H1 (cell line): ENCODE measurements around the gene ANAPC15. TPM values are rescaled to one million over a fixed set of nuclear protein-coding genes. Genes with fewer than 3 reads are reported as not detected.

ENCODE experiments used
- SP2 ChIP-seq: IDR thresholded peaks from 2 replicates; pipeline ENCODE4 v1.6.1; 2012; ENCODE audit warnings: mild to moderate bottlenecking, low read length, inconsistent platforms
- SRF ChIP-seq: IDR thresholded peaks from 2 replicates; pipeline ENCODE4 v1.6.1; 2011; ENCODE audit warnings: mild to moderate bottlenecking, low read depth, low read length, moderate library complexity
- polyA plus RNA-seq, 7 experiments: library from polyadenylated mRNA; depleted of rRNA in 3 of 7; stranded (reverse) in 5 of 7; unstranded in 2 of 7; fragments of >200 nt in 5 of 7; fragments of 200-250 nt in 2 of 7; gene quantifications; 1 replicate in 5 of 7; 2 replicates in 1 of 7; 4 replicates in 1 of 7; pipeline versions ENCODE4 v1.2.1 to v1.2.3, GENCODE V29; 2011 to 2013; ENCODE audit warnings: missing spikeins in 2 of 7, mixed read lengths in 2 of 7
- total RNA-seq: library from RNA; stranded (reverse); fragmentation: NEBNext Ultra II Directional; extraction: Animal tissue kit (Norgen Biotek cat#: 25700); gene quantifications from 2 replicates; pipeline ENCODE4 v1.2.1, GENCODE V29; 2021
- TF ChIP-seq, protein P1 (sequence below): IDR thresholded peaks from 2 replicates; pipeline ENCODE4 v1.6.1; 2012; ENCODE audit warnings: low read length, inconsistent platforms

The ANAPC15 gene
- total and polyA plus RNA-seq, 2 of the 8 experiments (the other 6 are each of a cell fraction or from before 2014, with no cell fraction given), result 66.2 to 74.9 TPM

DNA sequence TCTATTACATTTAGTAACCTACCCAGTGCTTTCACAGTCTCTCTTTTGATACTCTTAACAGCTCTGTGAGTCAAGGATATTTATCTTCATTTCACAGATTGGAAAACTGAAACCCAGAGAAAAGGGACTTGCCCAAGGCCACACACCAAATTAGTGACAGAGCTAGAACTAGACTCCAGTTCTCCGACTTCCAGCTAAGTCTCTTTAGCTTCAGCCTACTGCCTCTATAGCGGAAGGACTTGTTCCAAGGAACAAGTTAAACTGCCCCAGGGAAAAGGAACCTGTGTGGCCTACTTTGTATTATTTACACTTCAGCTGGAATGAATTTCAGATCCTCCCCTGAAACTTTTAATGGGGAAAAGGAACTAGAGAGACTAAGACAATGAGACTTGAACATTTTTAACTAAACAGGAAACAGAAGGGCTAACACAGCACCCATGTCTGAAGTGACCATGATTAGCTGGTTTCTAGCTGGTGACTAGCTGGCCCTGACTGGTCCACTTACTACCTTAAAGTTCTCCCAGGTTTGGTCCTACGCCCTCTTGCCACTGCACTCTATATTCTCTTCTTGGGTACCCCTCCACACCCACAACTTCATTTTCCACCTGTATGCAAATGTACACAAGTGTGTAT, 30.6 kb downstream of the ANAPC15 start (continued):
- TF ChIP-seq SP2, result no peak
- TF ChIP-seq, protein P1, sequence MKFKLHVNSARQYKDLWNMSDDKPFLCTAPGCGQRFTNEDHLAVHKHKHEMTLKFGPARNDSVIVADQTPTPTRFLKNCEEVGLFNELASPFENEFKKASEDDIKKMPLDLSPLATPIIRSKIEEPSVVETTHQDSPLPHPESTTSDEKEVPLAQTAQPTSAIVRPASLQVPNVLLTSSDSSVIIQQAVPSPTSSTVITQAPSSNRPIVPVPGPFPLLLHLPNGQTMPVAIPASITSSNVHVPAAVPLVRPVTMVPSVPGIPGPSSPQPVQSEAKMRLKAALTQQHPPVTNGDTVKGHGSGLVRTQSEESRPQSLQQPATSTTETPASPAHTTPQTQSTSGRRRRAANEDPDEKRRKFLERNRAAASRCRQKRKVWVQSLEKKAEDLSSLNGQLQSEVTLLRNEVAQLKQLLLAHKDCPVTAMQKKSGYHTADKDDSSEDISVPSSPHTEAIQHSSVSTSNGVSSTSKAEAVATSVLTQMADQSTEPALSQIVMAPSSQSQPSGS, result no peak
- no peak for TF ChIP-seq SRF
